HG02759 (cell line): Measurements from ENCODE around the gene FUT4.
"Not testable (repeated sequence)": the region's sequence is repeated elsewhere in the genome, so short reads cannot be mapped to it uniquely, and the experiment has no call there.

ENCODE experiments used
- ATAC-seq: cut with Tn5 transposase; IDR thresholded peaks from one replicate; pipeline ENCODE4 v1.9.1; 2021; ENCODE audit warnings: mild to moderate bottlenecking, moderate library complexity; ENCODE audit not compliant: unreplicated experiment

The FUT4 gene

DNA sequence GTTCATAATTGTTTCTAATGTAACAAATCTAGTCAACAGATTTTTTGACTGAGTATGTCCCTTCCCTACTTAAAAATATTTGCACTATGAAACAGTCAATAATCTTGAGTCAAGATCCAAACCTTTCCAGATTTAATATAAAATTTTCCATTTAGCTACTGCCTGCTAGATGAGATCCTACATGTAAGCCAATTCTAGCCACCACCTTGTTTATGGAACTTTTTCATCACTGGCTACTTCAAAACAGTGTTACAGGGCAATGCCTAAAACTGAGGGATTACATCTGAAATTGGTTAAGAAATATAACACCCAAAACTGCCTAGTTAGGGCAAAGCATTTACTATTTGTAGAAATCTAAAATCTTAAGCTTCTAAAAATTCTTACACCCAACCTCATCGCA is 10.5 kb upstream of the FUT4 start:
- no peak for ATAC-seq

DNA sequence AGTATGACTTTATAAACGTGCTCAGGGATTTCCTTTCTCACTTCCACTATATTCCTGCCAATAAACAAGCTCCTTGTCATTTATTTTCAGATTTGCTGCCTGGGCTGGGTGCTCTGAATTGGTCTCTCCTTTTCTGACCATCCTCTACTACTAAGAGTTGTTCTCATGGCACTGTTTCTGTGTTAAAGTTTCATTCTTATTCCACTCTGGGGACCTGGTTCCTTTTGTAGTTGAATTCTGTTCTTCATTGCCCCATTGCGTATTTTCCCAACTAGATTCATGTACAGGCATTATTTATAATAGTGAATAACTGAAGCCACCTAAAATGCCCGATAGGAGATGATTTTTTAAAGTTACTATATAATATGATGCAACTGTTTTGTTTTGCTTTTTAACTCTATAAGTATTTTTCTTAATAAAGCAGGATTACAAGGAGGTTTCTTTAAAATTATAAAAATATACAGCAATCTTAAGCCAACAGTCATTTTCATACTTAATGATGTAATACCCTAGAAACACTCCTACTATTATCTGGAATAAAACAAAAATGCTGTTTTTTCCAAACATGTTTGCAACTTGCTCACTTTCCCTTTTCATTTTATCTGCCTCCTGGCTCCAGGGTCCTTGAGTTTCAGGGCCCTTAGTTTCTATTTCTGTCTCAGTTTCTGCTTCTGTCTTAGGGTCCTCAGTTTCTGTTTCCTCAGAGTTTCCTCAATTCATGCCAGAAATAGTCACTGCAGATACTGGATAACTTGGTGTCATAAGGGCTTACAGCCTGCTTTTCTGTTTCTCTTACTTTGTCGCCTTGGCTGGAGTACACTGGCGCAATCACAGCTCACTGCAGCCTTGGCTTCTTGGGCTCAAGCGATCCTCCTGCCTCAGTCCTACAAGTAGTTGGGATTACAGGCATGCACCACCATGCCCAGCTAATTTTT is 9.8 kb upstream of the FUT4 start:
- no peak for ATAC-seq

DNA sequence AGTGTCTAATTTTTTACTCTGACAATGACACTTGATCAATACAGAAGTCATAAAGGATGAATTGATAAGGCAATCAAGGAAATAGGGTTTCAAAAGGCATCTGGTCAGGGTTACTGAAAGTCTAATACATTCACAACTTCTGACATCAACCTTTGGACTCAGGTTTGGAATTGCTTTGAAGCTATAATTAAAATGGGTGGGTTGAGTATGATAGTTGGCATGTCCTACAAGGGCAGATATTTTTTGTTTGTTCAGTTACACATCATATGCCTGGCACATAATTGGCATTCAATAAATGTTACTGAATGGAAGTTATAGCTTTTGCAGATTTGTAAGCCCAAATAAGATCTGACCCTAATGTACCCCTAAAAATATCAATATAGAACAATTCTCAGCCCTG is 7.3 kb upstream of the FUT4 start:
- no peak for ATAC-seq

DNA sequence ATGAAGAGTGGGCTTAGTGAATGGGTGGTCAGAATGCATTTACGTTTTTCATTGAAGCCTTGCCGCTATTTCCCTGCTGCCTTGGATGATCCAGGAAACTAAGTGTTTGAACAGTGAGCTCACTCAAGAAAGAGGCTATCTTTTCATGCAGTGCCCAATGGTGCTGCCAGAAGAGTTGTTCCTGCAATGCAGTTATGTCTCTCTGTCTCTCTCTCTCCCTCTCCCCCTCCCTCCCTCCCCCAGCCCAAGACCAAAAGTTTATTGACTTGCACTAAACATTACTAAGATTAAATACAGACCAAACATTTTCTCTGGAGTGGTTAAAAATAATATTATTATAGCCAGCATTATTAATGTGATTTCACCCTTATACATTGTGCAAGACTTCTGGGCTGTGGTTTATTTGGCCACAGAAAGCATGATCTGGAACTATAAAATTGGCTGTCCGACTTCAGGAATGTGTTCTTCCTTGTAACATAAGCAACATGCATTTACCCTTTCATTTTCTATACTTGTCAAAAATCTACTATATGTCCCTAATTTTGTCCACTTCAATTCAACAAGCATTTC is 6.6 kb upstream of the FUT4 start:
- ATAC-seq: no peak

DNA sequence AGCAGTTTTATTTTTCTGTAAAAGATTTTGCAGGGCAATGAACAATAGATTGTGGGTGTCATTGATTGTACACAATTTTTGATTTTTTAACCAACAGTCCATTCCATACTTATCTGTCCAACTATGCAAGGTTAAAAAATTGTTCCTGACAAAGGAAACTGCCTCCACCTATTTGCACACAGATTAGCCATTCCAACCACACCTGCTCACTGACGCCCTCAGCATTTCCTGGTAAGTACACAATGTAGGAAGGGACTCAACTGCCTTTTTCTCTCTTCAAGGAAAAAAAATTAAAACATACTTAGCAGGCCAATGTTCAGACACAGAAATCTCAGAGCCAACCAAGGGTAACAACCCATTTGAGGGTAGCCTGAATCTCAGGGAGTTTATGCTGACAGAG is 4.3 kb upstream of the FUT4 start:
- no peak for ATAC-seq

DNA sequence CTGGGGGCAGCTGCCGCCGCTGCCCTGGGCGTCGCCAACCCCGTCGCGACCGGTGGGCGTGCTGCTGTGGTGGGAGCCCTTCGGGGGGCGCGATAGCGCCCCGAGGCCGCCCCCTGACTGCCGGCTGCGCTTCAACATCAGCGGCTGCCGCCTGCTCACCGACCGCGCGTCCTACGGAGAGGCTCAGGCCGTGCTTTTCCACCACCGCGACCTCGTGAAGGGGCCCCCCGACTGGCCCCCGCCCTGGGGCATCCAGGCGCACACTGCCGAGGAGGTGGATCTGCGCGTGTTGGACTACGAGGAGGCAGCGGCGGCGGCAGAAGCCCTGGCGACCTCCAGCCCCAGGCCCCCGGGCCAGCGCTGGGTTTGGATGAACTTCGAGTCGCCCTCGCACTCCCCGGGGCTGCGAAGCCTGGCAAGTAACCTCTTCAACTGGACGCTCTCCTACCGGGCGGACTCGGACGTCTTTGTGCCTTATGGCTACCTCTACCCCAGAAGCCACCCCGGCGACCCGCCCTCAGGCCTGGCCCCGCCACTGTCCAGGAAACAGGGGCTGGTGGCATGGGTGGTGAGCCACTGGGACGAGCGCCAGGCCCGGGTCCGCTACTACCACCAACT is 1.0 kb downstream of the FUT4 start:
- ATAC-seq: no peak

DNA sequence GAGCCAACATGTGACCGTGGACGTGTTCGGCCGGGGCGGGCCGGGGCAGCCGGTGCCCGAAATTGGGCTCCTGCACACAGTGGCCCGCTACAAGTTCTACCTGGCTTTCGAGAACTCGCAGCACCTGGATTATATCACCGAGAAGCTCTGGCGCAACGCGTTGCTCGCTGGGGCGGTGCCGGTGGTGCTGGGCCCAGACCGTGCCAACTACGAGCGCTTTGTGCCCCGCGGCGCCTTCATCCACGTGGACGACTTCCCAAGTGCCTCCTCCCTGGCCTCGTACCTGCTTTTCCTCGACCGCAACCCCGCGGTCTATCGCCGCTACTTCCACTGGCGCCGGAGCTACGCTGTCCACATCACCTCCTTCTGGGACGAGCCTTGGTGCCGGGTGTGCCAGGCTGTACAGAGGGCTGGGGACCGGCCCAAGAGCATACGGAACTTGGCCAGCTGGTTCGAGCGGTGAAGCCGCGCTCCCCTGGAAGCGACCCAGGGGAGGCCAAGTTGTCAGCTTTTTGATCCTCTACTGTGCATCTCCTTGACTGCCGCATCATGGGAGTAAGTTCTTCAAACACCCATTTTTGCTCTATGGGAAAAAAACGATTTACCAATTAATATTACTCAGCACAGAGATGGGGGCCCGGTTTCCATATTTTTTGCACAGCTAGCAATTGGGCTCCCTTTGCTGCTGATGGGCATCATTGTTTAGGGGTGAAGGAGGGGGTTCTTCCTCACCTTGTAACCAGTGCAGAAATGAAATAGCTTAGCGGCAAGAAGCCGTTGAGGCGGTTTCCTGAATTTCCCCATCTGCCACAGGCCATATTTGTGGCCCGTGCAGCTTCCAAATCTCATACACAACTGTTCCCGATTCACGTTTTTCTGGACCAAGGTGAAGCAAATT is 1.8 kb downstream of the FUT4 start:
- ATAC-seq: no peak

DNA sequence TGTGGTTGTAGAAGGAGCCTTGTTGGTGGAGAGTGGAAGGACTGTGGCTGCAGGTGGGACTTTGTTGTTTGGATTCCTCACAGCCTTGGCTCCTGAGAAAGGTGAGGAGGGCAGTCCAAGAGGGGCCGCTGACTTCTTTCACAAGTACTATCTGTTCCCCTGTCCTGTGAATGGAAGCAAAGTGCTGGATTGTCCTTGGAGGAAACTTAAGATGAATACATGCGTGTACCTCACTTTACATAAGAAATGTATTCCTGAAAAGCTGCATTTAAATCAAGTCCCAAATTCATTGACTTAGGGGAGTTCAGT is 2.4 kb downstream of the FUT4 start:
- ATAC-seq: no peak

DNA sequence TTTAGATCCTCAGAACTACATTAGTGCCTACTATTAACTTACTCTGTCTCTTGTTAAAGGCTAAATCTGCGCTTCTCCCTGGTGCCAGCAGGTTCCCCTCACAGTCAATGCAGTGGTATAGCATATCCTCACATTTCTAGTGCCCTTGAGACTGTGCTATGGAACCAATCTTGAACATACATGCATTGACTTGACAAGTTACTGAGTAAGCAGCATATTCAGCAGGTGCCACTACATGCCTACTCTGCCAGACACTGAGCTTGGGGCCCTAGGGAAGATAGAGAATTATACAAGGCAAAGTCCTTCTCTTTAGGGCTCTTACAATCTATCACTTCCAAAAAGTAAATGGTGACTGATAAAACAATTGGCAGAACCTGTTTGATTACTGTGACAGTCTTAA is 3.2 kb downstream of the FUT4 start:
- no peak for ATAC-seq

DNA sequence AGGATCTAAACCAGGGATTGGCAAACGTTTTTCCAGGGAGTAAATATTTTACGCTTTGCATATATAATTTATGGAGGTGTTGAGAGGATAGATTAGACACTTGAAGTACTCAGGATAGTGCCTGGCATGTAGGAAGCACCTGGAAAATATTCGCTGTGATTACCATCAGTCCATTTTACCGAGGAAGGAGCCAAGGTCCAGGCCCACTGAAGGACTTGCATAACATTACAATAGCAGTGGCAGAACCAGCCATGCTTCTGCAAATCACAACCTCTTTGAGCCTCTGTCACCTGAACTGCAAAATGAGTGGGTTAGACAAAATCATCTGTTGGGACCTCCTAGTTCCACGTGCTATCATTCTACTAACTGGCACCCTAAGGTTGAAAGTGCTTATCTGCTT is 5.4 kb downstream of the FUT4 start:
- ATAC-seq: no peak

DNA sequence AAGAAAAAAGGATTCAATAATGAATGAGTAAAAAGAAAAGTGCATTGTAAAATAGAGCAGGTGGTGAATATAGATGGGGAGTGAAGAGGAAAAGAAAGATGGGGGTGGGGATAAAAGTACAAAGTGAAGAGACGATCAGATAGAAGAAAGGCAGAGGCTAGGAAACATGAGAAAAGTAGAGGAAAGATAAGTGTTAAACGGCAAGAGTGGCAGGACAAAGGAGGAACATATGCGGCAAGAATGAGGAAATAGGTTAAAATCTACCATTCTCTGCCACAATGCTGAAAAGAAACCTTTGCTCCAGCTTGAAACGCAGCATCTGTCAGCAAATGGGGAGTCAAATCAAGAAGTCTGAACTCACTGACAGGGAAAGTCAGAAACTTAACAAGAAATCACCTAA is 6.8 kb downstream of the FUT4 start:
- peak; percentile 49 for ATAC-seq

DNA sequence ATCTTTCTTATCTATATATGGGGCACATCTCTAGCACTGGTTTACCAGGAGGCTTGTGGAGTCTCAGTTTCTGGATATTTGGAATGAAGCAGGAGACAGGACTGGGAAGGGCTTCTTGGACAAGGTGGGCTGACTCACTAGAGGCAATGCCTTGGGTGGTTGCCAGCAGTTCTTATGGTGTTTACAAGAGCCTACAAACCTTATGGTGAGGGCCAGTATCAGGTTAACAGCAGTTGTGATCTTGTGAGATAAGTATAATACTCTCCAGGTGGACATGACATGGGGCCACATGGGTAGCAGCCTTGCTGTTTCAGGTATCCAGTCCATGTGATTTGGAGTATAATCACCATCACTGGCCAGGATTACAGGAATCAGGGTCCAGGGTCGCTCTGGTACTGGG is 10.2 kb downstream of the FUT4 start:
- no peak for ATAC-seq

DNA sequence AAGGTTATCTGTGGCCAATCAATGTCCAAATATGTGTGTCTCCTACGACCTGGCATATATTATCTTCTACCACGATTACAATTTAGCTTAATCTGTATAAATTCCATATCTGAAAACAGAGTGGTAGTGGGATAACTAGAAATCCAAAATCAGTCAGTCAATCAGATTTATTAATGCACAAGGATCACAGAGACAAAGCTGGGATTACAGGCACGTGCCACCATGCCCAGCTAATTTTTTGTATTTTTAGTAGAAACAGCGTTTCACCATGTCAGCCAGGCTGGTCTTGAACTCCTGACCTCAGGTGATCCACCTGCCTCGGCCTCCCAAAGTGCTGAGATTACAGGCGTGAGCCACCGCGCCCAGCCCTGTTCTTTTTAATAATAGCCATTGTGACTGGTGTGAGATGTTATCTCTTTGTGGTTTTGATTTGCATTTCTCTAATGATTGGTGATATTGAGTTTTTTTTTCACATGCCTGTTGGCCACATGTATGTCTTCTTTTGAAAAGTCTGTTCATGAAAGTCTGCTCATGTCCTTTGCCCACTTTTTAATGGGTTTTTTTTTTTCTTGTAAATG is 12.1 kb downstream of the FUT4 start:
- ATAC-seq: not testable (repeated sequence)

DNA sequence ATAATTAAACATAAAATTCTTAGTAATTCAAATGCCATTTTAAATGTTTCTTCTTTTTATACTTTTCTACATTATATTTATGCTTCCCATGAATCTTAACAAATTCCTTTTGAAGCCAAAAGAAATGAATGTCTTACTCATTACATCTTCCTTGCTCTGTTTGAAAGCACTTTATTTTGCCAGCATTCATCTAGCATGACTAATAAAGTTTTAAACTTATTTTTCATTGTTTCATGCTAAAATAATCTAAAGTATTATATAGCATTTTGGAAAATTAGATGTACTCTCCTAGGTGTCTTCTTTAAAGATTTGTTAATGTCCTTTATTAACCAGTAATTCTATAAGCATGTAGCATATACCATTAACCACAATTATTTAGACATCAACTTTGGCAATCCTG is 13.7 kb downstream of the FUT4 start:
- ATAC-seq: no peak

DNA sequence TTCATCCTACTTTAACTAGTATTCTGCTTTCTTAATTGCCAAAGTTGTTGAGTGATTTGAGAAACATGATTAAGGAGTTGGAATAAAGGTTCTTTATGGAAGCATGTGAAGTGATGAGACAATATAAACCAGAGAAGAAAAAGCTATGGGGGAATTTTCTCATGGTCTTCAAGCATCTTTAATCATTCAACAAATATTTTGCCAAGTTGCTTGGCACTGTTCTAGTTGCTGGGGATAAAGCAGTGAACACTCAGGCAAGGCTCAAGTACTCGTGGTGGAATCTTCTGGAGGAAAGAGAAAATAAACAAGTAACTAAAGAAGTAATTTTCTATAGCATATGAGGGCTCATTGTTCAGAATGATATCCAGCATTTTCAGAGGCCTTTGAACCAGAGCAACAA is 14.3 kb downstream of the FUT4 start:
- ATAC-seq: no peak

DNA sequence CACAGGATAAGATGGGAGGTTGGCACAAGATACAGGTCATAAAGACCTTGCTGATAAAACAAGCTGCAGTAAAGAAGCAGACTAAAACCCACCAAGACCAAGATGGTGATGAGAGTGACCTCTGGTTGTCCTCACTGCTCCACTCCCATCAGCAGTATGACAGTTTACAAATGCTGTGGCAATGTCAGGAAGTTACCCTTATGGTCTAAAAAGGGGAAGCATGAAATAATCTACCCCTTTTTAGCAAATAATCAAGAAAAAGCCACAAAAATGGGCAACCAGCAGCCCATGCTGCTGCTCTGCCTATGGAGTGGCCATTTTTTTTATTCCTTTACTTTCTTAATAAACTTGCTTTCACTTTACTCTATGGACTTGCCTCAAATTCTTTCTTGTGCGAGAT is 14.7 kb downstream of the FUT4 start:
- peak; percentile 68 for ATAC-seq

DNA sequence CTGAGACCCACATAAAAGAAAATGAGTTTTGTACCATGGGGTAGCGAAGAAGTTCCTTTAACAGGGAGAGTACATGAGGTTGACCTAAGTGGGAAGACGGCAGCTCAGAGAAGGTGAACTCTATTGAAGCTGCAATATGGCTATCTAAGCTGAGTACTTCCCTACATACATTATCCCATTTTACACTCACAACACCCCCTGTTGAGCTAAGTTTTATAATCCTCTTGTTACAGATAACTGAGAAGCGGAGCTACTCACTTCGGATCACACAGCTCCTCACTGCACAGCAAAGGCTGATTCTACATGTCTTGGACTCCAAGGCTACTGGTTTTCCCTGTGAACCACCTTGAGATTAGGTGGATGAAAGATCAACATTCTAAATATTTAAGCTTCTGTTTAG is 15.2 kb downstream of the FUT4 start:
- no peak for ATAC-seq

DNA sequence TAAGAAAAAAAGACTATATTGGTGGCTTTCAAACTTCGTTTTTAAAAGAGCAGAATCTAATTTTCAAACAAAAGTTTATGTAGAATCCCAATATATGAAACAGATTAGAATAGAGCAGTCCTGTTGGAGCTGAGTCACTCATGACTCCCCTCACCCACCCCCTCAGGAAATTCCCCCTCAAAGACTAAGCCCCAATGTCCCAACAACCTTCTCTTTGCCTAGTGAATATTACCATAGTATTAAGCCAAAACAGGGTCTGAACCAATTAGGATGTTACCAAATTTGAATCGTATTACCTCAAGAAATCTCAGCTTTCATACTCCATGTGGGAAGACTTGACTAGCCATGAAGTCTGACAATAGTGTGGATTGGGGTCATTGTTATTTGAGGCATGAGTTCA is 15.6 kb downstream of the FUT4 start:
- no peak for ATAC-seq

DNA sequence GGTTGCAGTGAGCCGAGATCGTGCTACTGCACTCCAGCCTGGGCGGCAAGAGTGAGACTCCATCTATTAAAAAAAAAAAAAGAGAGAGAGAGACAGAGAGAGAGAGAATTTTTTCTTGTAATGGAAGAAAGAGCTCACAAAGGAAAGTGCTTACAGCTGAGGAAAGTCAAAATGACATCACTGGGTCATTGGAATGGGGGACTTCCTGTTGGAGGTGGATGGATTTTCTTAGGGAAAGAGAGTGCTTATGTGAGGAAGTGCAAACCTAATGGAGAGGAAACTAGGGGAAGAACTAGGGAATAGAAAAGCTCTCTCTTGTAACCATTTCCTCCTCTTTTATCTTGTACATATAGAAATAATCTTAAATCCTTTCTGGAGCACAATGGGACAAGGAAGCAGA is 17.1 kb downstream of the FUT4 start:
- ATAC-seq: no peak

DNA sequence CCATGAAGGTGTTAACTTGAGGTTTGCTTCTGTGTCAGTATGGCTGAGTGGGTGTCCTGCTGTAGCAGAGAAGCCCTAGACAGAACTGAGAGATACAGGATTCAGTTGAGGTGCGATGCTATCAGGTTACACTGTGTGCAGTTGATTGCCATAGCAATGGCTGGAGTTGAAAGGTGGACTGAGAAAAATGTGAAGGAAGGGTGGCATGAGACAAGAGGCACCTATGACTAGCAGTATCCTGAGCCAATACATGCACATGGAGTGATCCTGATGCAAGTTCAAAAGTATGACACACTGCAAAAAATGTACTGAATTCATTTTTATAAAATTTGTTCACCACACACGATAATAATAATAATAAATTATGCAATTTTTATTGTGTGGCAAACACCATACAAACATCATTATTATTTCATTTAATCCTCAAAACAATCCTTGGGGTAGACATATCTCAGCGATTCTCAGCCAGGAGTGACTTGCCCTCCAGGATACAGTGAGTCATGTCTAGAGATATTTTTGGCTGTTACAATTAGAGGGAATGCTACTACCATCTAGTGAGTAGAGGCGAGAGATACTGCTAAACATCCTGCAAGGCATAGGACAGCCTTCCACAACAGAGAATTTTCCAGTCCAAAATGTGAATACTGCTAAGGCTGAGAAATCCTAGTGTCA is 19.6 kb downstream of the FUT4 start:
- no peak for ATAC-seq
